Mesendoderm (in vitro differentiated cells): ENCODE data around the gene U2AF1L4.

Source experiments
- DNase-seq: peaks from one replicate; pipeline ENCODE4 v3.0.0; 2013
- H2AK5ac ChIP-seq: 2 replicates; pipeline ENCODE4 v1.6.1; 2013; ENCODE audit warnings: low read length, inconsistent platforms
- H2BK120ac ChIP-seq: 2 replicates; pipeline ENCODE4 v1.6.1; 2013; ENCODE audit warnings: low read depth, mild to moderate bottlenecking, low read length, moderate library complexity, mixed read lengths
- H2BK15ac ChIP-seq: replicated peaks from 2 replicates; pipeline ENCODE4 v1.6.1; 2013; ENCODE audit warnings: low read depth, mild to moderate bottlenecking, moderate library complexity
- H2BK5ac ChIP-seq: 2 replicates; pipeline ENCODE4 v1.6.1; 2013; ENCODE audit warnings: low read length, inconsistent platforms
- H3K18ac ChIP-seq: 2 replicates; pipeline ENCODE4 v1.6.1; 2013; ENCODE audit warnings: mild to moderate bottlenecking, low read length, mixed read lengths
- H3K23ac ChIP-seq: one replicate; pipeline ENCODE4 v1.6.1; 2013; ENCODE audit warnings: low read length
- H3K27ac ChIP-seq: 2 replicates; pipeline ENCODE4 v1.5.1; 2013; ENCODE audit warnings: low read depth, mild to moderate bottlenecking, inconsistent platforms, low read length, moderate library complexity
- H3K27me3 ChIP-seq: 2 replicates; pipeline ENCODE4 v1.6.1; 2013; ENCODE audit warnings: low read length, control low read depth, mild to moderate bottlenecking, inconsistent platforms; ENCODE audit not compliant: insufficient read depth, poor library complexity
- H3K36me3 ChIP-seq: 2 replicates; pipeline ENCODE4 v1.6.1; 2013; ENCODE audit warnings: low read length, inconsistent platforms; ENCODE audit not compliant: control insufficient read depth, insufficient read depth
- H3K4ac ChIP-seq: one replicate; pipeline ENCODE4 v1.6.1; 2013; ENCODE audit warnings: low read depth, mild to moderate bottlenecking, low read length, moderate library complexity
- H3K4me1 ChIP-seq: 2 replicates; pipeline ENCODE4 v1.6.1; 2013; ENCODE audit warnings: low read depth, low read length, inconsistent platforms; ENCODE audit not compliant: control insufficient read depth
- H3K4me2 ChIP-seq: 2 replicates; pipeline ENCODE4 v1.6.1; 2013; ENCODE audit warnings: low read length
- H3K4me3 ChIP-seq: 2 replicates; pipeline ENCODE4 v1.5.1; 2013; ENCODE audit warnings: mild to moderate bottlenecking, low read length
- H3K56ac ChIP-seq: one replicate; pipeline ENCODE4 v1.6.1; 2013; ENCODE audit warnings: low read length
- H3K79me1 ChIP-seq: 2 replicates; pipeline ENCODE4 v1.6.1; 2013; ENCODE audit warnings: low read length, inconsistent platforms
- H3K79me2 ChIP-seq: 2 replicates; pipeline ENCODE4 v1.6.1; 2013; ENCODE audit warnings: mild to moderate bottlenecking, low read length; ENCODE audit not compliant: control insufficient read depth, insufficient read depth
- H3K9ac ChIP-seq: 2 replicates; pipeline ENCODE4 v1.6.1; 2013; ENCODE audit warnings: low read length, inconsistent platforms
- H4K5ac ChIP-seq: one replicate; pipeline ENCODE4 v1.6.1; 2013; ENCODE audit warnings: low read length
- H4K8ac ChIP-seq: one replicate; pipeline ENCODE4 v1.6.1; 2013; ENCODE audit warnings: low read depth, mild to moderate bottlenecking, control low read depth, low read length, moderate library complexity
- WGBS: extraction: QIAGEN DNeasy Blood & Tissue Kit; methylation state at CpG from one replicate; pipeline ENCODE4 v1.1.7; 2013; ENCODE audit warnings: low lambda C conversion rate, missing lambda C conversion rate; ENCODE audit not compliant: insufficient coverage; ENCODE audit errors: extremely low coverage; 5-methylcytosine and 5-hydroxymethylcytosine counted together

U2AF1L4 gene

DNA sequence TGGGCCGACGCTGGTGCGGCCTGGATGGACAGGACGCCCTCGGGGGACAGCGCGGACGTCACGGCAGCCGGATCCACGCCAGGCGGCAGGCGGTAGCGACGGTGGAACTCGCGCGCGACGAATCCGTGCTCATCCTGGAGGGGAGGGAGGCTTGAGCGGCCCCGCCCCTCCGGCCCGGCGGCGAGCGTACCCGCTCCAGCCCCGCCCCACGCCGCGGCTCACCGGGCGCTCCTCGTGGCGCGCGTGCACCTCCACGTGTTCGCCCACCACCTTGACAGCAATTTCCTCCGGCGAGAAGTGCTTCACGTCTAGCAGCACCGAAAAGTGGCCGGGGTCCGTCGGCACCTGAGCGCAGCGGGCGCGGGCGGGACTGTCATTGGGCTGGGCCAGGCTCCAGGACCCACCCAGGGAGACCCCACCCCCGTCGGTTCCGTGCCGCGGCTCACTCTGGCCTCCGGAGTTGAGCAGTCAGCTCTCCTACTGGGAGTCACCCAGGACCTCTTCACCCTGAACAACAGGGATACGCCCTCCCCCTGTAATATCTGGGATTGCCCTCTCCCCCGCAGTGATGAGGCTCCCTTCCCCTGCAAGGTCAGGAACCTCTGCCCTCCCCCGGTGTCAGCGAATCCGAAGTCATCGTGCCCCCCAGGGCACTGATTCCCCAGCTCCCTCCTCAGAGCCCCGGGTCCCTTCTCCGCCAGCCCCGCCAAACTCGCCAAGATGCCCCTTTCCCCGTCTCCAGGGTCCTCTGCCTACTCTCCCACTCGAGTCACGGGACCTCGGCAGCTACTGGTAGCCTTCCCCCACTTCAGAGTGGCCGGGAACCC, 10.5 kb upstream of the U2AF1L4 start:
- H3K4me1 ChIP-seq: no peaks in the 10 kb centered on the region
- peak overlapping the region; percentile 75 for H3K9ac ChIP-seq
- H4K8ac ChIP-seq: no peak overlapping the region
- H3K18ac ChIP-seq: no peak overlapping the region
- H3K56ac ChIP-seq: peak overlapping the region; percentile 91
- H3K4ac ChIP-seq: peak overlapping the region; percentile 60
- no peak overlapping the region for H2BK15ac ChIP-seq
- H3K27ac ChIP-seq: no peak overlapping the region
- H2BK5ac ChIP-seq: no peak overlapping the region
- peaks cover 4% of the 10 kb centered on the region for H3K79me2 ChIP-seq
- H3K4me3 ChIP-seq: peak overlapping the region; percentile 20
- DNase-seq: no peak
- no peak overlapping the region for H2BK120ac ChIP-seq
- no CpG with 5 or more reads among the region's 74 CpGs for WGBS
- H3K4me2 ChIP-seq: peak overlapping the region; percentile 90
- H3K27me3 ChIP-seq: no peaks in the 10 kb centered on the region
- H3K23ac ChIP-seq: peak overlapping the region; percentile 83
- H3K36me3 ChIP-seq: peaks cover 2% of the 10 kb centered on the region
- H4K5ac ChIP-seq: no peak overlapping the region
- peaks cover 9% of the 10 kb centered on the region for H3K79me1 ChIP-seq
- H2AK5ac ChIP-seq: no peak overlapping the region

DNA sequence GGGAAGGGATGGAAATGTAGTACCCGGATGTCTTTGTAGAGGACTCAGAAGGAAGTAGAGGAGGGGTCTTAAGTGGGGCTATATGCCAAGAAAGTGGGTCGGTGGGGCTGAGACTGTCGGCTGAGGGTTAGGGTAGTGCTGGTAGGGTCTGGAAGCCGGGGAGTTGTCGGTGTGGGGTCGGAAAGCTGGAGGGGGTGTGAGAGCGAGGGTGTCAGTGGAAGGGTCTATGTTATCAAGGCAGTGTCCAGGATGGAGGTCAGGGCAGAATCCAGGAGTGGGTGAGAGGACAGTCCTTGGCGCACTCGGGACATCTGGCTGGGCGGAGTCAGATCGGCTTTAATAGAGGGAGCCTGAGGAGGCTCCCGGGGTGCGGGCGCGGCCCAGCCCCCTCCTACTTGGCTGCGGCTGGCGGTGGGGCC, 9.9 kb upstream of the U2AF1L4 start:
- Histone ChIP-seq H3K4me3 (no peak overlapping the region), H3K36me3 (peaks cover 2% of the 10 kb centered on the region)
- DNase-seq: no peak

DNA sequence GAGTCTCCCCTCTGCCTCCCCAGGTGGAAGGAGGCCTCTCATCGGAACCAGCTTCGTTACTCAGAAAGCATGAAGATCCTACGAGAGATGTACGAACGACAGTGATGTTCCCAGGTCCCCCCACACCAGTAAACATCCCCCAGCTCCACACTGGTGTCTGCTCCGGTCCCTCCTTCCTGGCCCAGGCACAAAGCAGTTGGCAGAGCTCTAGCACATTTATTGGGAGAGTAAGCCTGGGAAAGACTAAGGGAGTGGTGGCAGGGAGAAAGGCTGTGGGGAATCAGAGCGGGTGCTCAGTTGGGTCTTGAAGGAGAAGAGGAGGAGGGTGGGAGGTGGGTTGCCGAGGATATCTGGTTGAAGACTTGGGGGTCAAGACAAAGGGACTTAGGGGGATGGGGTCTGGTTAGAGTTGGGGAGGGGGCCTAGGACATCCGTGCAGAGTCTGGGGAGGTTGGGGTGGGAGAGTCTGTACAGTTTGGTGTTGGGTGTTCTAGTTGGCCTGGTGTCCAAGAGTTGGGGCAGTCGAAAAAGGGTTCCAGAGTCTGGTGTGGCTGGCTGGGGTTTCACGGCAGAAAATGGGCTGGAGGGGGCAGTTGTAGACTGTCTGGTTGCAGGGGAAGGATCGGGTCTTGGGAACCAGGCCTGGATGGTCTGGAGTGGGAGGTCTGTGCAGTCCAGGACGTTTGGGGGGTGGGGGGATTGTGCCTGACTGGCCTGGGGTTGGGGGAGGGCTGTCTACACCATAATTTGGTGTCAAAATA, 9.3 kb upstream of the U2AF1L4 start:
- no peak overlapping the region for H3K23ac ChIP-seq
- no peak overlapping the region for H2BK5ac ChIP-seq
- no peak overlapping the region for H3K4me2 ChIP-seq
- H3K4ac ChIP-seq: no peak overlapping the region
- H3K56ac ChIP-seq: no peak overlapping the region
- no peak overlapping the region for H2BK15ac ChIP-seq
- H3K4me1 ChIP-seq: no peaks in the 10 kb centered on the region
- no peak overlapping the region for H4K5ac ChIP-seq
- H2AK5ac ChIP-seq: no peak overlapping the region
- no peak overlapping the region for H4K8ac ChIP-seq
- no peak for DNase-seq
- H3K79me2 ChIP-seq: peaks cover 2% of the 10 kb centered on the region
- peaks cover 6% of the 10 kb centered on the region for H3K79me1 ChIP-seq
- H3K4me3 ChIP-seq: no peak overlapping the region
- H3K27me3 ChIP-seq: no peaks in the 10 kb centered on the region
- H2BK120ac ChIP-seq: no peak overlapping the region
- H3K27ac ChIP-seq: no peak overlapping the region
- WGBS: no CpG with 5 or more reads among the region's 13 CpGs
- no peaks in the 10 kb centered on the region for H3K36me3 ChIP-seq
- no peak overlapping the region for H3K9ac ChIP-seq
- H3K18ac ChIP-seq: no peak overlapping the region

More for the DNA sequence above, 9.9 kb upstream of the U2AF1L4 start:
- Histone ChIP-seq H3K27ac (no peak overlapping the region), H3K79me1 (peaks cover 9% of the 10 kb centered on the region), H3K18ac (no peak overlapping the region), H3K4me1 (no peaks in the 10 kb centered on the region), H4K5ac (no peak overlapping the region), H2AK5ac (no peak overlapping the region), H3K27me3 (no peaks in the 10 kb centered on the region), H3K56ac (peak overlapping the region; percentile 91), H3K4me2 (peak overlapping the region; percentile 56), H2BK5ac (no peak overlapping the region), H3K9ac (peak overlapping the region; percentile 57), H3K4ac (no peak overlapping the region), H3K23ac (no peak overlapping the region), H2BK15ac (no peak overlapping the region), H3K79me2 (peaks cover 4% of the 10 kb centered on the region), H4K8ac (no peak overlapping the region), H2BK120ac (no peak overlapping the region)
- WGBS: no CpG with 5 or more reads among the region's 17 CpGs

DNA sequence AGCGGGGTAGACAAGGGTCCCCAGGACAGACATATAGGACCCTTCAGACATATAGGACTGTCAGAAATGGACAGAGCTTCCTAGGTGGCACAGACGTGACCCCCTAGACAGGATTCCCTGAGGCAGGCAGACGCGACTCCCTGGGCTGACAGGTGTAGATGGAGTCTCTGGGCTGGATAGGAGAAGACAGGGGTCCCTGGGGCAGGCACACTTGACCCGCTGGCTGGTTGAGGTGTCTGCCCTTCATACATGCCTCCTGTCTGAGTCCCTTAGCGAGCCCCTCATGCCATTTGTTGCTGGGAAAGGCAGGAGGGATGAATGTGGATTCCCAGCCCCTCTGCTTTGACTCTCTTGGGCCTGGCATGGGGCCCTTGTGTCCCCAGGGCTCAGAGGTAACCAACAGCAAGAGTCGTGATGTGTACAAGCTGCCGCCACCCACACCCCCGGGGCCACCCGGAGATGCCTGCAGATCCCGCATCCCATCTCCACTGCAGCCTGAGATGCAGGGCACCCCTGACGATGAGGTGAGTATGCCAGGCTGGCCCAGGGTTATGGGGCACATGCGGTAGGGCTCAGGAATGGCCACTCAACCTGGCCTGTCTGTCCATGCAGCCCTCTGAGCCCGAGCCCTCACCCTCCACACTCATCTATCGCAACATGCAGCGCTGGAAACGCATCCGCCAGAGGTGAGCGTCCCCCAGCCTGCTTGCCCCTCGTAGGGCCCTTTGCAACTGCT, 8.6 kb upstream of the U2AF1L4 start:
- no peak overlapping the region for H4K8ac ChIP-seq
- H2BK5ac ChIP-seq: no peak overlapping the region
- H3K56ac ChIP-seq: no peak overlapping the region
- no peak overlapping the region for H3K27ac ChIP-seq
- WGBS: no CpG with 5 or more reads among the region's 20 CpGs
- no peak overlapping the region for H3K4ac ChIP-seq
- H2BK15ac ChIP-seq: no peak overlapping the region
- H3K27me3 ChIP-seq: no peaks in the 10 kb centered on the region
- H3K9ac ChIP-seq: no peak overlapping the region
- H3K23ac ChIP-seq: no peak overlapping the region
- H3K18ac ChIP-seq: no peak overlapping the region
- no peak overlapping the region for H2AK5ac ChIP-seq
- no peak overlapping the region for H3K4me3 ChIP-seq
- no peak overlapping the region for H3K4me2 ChIP-seq
- H3K79me1 ChIP-seq: no peaks in the 10 kb centered on the region
- DNase-seq: no peak
- no peaks in the 10 kb centered on the region for H3K36me3 ChIP-seq
- no peaks in the 10 kb centered on the region for H3K4me1 ChIP-seq
- H4K5ac ChIP-seq: no peak overlapping the region
- H2BK120ac ChIP-seq: no peak overlapping the region
- no peaks in the 10 kb centered on the region for H3K79me2 ChIP-seq

DNA sequence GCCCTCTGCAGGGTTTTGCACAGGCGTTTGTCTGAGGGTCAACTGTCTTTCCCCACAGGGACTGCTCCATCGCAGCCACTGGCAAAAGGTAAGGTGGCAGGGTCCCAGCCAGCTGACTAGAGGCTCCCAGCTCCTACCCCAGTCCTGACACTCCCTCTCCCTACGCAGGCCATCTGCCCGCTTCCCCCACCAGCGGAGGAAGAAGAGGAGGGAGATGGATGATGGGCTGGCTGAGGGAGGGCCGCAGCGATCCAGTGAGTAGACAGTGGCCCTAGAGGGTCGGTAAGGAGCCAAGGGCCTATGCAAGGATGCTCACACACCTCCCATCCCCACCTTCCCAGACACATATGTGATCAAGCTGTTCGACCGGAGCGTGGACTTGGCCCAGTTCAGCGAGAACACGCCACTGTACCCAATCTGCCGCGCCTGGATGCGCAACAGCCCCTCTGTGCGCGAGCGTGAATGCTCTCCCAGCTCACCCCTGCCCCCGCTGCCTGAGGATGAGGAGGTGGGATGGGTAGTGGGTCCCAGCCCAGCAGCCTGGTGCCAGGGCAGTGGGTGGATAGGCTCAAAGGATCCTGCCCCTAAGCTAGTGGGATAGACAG, 7.6 kb upstream of the U2AF1L4 start:
- Histone ChIP-seq H3K23ac (no peak overlapping the region), H2BK5ac (no peak overlapping the region), H3K4me1 (no peaks in the 10 kb centered on the region), H3K36me3 (no peaks in the 10 kb centered on the region), H3K4ac (no peak overlapping the region), H3K79me2 (no peaks in the 10 kb centered on the region), H3K4me3 (no peak overlapping the region), H3K27me3 (no peaks in the 10 kb centered on the region), H3K79me1 (no peaks in the 10 kb centered on the region), H4K5ac (no peak overlapping the region), H2BK15ac (no peak overlapping the region), H2AK5ac (no peak overlapping the region), H3K27ac (no peak overlapping the region), H3K9ac (no peak overlapping the region), H3K56ac (no peak overlapping the region), H3K4me2 (no peak overlapping the region), H3K18ac (no peak overlapping the region), H2BK120ac (no peak overlapping the region), H4K8ac (no peak overlapping the region)
- no peak for DNase-seq
- no CpG with 5 or more reads among the region's 20 CpGs for WGBS
